Measurements from ENCODE around the gene SLC39A7.

The SLC39A7 gene, protein sequence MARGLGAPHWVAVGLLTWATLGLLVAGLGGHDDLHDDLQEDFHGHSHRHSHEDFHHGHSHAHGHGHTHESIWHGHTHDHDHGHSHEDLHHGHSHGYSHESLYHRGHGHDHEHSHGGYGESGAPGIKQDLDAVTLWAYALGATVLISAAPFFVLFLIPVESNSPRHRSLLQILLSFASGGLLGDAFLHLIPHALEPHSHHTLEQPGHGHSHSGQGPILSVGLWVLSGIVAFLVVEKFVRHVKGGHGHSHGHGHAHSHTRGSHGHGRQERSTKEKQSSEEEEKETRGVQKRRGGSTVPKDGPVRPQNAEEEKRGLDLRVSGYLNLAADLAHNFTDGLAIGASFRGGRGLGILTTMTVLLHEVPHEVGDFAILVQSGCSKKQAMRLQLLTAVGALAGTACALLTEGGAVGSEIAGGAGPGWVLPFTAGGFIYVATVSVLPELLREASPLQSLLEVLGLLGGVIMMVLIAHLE

DNA sequence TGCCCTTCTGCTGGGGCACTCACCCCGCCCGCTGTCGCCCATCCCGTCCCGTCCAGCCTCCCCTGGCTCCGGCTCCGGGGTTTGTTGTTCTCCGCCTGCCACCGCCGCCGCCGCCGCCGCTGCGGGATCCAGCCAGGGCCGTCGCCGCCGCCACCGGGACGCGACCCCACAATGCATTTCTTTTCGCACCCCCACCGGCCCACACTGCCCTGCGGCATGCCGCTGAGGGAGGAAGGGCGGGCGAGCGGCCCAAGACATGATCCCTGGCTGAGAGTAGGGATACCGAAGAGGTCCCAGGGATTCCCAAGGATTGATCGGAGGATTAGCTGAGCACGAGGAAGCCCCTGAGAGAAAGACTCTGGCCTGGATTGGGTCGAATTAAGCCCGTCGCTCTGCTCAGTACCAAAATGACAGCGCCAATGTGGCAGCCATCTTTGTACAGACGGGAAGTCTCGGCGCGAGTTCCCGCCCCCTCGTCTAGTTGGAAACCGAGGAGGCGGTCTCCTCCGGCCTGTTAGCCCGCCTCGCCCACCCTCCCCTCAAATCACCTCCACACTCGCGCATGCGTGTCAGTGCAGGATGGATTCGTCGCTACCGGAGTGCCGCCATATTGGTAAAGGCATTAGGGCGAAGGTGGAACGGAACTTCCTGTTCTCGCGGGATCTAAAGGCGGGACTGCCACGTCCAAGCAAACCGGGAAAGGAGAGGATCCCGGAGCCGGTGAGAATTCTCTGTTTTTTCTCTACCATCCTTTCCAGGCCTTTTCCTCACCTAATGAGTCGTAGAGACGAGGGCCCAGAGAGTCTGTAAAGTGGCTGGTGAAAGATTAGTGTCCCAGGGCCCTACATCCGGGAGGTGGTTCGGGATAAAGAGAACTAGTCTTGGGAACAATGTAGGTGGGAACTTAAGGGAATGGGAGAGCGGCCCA lies at the start of gene SLC39A7, which contains the start of gene RXRB:
TSS of gene SLC39A7 (plus strand) at position 649 of the 928 bp plus-strand sequence. CDS start 379 bp downstream, outside the sequence.
TSS of gene RXRB (minus strand) at position 447 of the 928 bp plus-strand sequence. CDS start at position 258, 189 bp downstream.
- DNase-seq (ENCODE audit: low read depth in 4 of 4, low spot score in 1 of 4) = peak; percentile 93 to 99 (median 97)

DNA sequence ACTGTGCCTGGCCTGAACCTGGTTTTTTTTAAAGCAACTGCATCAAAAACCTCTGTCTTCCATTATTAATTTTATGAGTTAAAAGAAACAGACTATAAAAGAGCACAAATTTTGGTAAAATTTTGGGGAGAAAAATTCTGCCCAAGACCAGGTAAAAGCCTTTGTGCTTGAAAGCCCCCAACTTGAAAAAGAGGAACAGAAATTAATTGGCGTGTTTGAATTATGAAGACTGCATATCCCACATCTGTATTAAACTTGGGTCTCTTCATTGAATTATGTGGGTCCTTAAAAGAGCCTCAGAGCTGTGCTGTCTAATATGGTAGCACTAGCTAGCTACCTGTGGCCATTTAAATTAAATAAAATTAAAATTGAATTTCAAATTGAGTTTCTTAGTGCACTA lies 49.6 kb upstream of the SLC39A7 start:
- DNase-seq (ENCODE audit: low read depth in 4 of 4, low spot score in 1 of 4) = no peak

DNA sequence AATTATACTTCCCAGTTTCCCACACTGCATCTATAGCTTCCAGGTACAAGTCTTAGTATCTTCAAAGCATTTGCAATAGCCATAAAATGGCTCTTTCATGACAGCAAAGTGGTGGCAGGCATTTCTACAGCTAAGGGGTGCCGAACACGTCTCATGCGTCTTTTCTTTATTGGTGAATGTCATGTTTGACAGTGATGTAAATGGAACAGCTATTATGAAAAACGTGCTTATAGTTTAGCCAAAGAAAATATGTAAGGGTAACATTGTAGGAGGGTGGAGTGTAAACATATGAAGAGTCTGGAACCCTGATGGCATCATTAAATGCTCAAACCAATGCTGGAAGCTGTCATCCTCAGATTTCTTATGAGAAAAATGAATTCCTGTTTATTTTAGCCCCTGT lies 46.3 kb upstream of the SLC39A7 start:
- DNase-seq (ENCODE audit: low read depth in 4 of 4, low spot score in 1 of 4) = no peak

DNA sequence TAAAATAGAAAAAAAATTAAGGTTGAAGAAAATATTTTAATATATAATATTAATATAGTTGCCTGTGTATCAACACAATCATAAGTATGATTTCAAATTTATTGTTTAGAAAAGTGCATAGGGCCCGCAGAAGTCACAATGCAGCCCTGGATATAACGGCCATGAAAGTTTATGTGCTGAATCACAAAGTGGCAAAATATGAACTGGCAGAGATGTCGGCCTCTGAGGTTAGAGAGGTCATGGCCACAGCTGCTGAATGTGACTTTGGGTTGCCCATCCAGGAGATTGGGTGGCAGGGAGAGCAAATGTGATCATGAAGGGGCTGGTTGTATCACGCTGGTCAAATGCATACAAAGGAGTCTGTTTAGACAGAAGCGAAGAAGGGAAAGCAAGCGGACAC lies 44.1 kb upstream of the SLC39A7 start:
- DNase-seq (ENCODE audit: low read depth in 4 of 4, low spot score in 1 of 4) = no peak

DNA sequence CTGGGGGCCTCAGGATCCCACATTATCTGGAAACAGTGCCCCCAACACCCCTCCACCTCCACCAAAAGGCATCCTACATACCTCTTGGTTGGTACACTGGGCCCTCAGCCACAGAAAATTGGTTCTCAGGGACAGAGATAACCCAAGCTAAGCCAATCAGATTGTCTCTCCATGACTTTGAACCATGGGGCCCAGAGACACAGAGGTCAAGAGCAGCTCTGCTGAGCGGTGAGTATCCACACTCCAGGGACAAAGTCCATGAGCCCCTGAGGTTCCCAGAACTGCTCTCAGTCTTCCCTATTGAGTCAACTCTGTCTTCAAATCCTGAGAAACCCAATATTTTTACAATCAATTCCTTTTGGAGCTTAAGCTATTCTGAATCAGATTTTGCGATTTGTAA lies 43.7 kb upstream of the SLC39A7 start:
- DNase-seq (ENCODE audit: low read depth in 4 of 4, low spot score in 1 of 4) = no peak

DNA sequence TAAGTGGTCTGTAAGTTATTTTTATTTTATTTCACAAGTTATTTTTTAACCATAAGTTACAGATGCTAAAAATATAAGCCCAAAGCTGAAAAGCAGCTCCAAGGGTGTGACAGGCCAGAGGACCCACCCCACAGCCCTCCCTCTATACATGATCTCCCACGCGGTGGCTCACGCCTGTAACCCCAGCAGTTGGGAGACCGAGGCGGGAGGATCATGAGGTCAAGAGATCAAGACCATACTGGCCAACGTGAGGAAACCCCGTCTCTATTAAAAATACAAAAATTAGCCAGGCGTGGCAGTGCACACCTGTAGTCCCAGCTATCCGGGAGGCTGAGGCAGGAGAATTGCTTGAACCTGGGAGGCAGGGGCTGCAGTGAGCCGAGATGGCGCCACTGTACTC lies 40.6 kb upstream of the SLC39A7 start:
- no peak for DNase-seq (ENCODE audit: low read depth in 4 of 4, low spot score in 1 of 4)

DNA sequence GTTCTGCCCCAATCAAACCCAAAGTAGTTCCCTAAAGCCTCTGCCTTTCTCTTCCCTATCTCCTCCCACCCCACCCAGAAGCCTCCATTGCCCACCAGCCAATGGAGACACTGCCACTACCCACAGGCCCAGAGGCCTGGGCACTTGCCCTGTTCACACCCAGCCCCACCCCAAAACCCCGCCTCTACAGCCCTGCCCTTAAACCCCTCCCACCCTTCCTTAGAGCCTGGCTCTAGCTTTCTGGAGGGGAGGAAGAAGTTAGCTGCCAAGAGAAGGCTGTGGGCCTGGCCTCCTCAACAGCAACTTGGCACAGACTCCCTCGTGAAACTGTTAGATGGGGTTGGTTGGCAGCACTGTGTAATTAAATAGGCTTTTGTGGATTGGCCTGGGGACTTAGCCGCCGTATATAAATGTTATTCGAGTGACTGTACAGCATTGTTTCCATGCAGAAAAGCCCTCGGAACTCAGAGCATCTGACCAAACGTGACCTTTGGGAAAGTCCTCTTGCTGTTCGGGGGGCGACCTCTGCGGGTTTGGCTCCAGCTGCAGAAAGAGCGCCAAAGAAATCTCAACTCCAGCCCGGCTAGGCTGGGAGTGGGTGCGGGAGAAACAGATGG lies 39.8 kb upstream of the SLC39A7 start:
- DNase-seq (ENCODE audit: low read depth in 4 of 4, low spot score in 1 of 4) = no peak

DNA sequence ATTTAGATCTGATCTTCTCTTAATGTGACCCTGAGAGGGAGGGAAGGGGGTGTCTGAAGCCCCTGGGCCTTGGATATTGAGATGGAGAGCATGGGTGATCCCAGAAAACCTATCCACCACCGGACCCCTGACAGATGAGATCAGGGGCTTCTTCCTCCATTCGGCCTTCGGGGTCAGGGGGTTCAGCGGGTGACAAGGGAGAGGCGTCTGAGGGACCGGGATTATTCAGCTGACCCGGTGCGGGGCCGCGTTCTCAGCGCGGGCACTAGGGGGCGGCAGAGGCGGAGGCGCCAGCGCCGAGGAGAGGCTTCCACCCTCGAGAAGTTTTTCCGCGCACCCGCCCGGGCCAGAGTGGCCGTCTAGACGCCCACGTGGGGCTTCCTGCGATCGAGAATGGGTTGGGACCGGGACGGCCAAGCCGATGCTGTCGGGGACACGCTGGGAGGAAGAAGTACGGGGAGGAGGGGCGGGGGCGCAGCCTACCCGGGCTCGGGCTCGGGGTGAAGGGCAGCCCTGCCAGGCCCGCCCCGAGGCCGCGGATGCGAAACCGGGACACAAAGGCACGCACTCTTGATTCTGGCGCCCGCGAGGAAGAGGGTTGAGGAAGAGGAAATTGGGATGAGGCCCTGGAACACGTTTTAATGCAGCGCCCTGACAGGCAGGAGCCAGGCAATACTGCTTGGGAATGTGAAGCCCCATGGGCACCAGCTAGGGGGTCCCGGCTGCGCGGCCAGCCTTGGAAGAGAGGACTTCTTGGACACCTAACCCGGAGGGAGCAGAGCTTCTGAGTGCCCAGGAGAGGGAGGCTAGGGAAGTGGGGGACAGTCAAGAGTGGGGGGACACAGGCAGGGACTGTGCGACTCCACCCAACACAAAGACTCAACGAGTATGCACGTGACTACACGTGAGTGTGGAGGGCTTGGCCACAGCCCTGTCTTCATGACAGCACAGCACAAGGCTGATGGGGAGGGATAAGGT lies 39.0 kb upstream of the SLC39A7 start:
- DNase-seq (ENCODE audit: low read depth in 4 of 4, low spot score in 1 of 4) = peak; percentile 59 to 78 (median 73)

DNA sequence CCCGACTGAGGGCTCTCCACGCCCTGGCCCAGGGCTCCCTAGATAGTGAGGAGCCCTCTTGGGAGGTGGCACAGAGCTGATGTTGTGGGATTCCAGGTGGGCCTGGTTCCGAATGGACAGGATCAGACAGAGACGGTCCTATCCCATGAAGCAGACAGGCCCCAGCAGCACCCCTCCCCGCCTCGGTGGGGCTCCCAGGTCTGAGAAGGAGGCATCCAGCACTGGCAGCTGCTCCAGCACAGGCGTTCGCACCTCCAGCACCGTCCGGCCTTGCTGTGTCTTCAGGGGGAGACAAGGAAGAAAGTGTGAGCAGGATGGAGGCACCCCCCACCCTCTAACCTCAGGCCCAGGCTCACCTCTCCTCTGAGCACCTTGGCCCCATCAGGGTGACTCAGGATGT lies 37.1 kb upstream of the SLC39A7 start:
- DNase-seq (ENCODE audit: low read depth in 4 of 4, low spot score in 1 of 4) = no peak

DNA sequence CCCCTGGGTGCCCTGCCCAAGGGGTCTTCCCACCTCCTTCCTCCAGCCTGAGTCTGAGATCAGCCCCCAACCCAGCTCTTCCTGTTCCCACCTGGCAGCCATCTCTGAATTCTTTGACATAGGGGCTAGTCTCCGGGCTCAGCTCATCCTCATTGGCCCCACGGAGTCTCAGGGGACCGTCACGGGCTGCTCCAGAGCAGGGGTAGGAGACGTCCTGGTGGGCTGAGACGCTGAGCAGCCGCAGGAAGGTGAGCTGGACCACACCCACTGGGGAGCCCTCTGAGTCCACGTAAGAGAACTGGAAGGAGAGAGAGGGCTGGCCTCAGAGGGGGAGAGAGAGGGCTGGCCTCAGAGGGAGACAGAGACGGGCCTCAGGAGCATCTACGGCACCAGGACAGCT lies 36.5 kb upstream of the SLC39A7 start:
- no peak for DNase-seq (ENCODE audit: low read depth in 4 of 4, low spot score in 1 of 4)

DNA sequence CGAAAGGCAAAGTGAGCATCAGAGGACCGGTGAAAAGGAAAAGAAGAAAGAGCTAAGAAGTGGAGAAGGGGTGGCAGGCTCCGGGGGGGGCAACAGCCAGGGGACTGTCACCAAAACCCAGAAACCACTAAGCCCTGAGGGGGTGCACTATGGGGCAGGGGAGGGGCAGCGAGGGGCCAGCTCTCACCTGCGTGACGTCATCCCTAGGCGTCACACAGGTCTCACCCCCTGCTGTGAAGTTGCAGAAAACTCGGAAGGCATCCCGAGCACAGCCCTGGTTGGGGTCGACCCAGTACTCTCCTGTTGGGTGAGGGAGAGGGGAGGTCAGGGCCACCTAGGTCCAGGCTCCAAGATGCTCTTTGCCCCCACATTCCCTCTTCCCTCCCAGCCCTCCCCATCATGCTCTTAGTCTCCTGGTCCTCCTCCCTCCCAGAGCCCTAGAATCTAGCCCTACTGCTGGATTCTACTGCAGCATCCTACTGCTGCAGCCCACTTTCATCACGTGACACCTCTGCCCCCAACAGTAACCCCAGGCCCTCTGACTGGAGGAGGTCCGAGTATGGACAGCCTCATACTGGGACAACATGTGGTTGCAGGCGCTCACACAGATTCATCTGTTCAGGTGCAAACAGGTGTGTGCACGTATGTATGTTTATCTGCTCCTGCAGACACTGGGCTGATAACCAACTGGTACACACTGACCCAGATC lies 35.8 kb upstream of the SLC39A7 start:
- no peak for DNase-seq (ENCODE audit: low read depth in 4 of 4, low spot score in 1 of 4)

DNA sequence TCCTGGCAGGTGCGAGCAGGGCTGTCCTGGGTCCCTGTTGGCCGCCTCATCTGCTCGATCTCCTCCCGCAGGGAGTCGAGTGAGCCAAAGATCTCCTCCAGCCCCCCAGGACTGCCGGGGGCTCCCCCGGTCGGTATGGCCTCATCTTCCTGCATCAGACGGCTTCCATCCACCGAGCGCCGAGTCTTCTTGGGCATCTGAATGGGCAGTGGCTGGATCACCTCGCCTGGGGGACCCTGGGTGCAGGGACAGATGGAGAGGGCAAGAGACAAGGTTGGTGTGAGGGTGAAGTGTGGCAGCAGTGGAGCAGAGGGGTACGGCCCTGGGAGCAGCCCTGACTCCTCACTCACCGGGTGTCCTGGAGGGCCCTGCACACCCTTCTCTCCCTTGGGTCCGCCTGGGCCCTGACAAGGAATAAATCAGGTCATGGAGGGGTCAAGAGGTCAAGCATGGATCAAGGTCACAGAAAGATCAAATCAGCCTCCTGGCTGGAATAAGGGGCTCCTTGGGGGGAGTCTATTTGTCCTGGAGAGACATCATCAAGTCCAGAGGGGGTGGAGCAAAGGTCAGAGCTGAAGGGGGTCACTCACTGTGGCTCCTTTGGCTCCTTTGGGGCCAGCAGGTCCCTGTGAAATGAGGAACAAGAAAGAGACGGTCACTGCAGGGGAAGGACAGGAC lies 34.9 kb upstream of the SLC39A7 start:
- DNase-seq (ENCODE audit: low read depth in 4 of 4, low spot score in 1 of 4) = no peak

DNA sequence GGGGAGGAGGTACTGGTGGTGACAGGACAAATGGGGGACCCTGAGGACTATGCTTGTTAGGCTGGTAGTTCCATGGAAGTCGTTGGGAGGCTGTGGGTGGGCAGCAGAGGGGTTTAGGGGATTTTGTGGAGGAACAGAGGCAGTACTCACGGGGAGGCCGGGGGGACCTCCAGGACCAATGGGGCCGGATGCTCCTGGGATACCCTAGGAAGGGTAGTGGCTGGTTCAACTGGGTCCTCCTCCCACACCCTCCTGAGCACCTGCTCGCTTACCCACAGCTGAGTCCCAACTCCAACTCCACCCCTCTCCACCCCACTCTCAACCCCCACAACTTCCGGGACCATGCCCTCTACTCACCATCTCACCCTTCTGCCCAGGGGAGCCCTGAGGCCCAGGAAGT lies 34.3 kb upstream of the SLC39A7 start:
- DNase-seq (ENCODE audit: low read depth in 4 of 4, low spot score in 1 of 4) = no peak

DNA sequence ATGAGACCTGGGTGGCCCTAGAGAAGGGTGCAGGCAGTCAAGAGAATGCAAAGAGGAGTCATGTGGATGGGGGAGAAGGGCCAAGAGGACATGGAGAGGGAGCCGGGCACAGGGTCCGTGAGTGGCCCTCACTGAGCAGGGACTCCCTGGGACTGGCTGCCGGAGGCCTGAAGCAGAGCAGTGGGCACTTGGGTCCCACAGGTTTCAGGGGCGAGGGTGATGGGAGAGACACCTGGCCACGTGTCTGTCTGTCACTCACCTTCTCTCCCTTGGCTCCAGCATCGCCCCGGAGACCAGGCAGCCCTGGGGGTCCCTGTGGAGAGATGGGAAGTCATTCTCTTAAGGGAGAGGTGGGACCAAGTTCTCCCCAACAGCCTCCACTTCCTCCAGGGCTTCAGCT lies 33.9 kb upstream of the SLC39A7 start:
- no peak for DNase-seq (ENCODE audit: low read depth in 4 of 4, low spot score in 1 of 4)

DNA sequence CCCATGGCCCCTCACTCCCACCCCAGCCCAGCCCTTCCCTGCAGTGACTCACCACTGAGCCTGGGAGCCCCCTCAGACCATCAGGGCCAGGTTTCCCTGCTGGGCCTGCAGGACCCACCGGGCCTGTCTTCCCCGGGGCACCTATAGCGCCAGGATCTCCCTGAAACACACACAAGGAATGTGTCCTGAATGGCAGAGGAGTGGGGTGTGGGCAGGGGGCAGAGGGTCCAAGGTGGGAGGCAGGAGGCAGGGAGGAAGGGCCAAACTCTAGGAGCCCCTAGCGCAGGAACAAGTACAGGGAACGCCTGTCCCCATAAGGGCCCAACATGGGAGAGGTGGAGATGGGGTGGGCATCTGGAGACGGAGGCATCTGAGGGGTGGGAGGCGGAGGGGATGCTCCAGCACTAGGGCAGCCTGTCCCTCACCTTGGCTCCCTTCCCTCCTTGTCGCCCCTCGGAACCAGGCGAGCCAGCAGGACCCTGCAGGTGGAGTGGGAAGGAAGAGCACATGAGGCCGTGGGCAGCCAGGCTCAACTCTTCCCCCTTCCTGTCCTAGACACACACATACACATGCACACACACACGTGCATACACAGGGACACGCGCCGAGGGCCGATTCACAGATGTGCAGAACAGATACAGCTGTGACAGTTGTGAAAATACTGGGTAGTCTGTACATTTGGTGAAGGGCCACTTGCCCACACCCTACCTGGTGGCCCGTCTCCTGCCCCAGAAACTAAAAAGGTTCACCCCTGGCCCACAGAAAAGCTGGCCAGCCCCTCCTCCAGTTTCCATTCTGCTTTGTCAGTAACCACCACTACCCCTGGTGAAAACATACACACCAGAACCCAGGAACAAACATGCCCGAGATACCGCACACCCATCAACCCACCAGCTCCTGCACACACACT lies 33.0 kb upstream of the SLC39A7 start:
- no peak for DNase-seq (ENCODE audit: low read depth in 4 of 4, low spot score in 1 of 4)

DNA sequence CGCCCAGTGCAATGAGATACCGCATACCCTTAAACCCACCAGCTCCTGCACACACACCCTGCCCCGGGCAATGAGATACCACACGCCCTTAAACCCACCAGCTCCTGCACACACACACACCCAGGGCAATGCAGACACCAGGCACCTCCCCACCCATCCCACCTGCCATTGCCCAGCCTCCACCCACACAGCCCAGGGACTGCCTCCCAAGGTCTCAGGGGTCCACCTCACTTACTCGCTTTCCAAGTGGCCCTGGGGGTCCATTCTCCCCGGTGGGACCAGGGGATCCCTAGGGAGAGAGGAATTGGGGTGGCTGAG lies 32.4 kb upstream of the SLC39A7 start:
- no peak for DNase-seq (ENCODE audit: low read depth in 4 of 4, low spot score in 1 of 4)

DNA sequence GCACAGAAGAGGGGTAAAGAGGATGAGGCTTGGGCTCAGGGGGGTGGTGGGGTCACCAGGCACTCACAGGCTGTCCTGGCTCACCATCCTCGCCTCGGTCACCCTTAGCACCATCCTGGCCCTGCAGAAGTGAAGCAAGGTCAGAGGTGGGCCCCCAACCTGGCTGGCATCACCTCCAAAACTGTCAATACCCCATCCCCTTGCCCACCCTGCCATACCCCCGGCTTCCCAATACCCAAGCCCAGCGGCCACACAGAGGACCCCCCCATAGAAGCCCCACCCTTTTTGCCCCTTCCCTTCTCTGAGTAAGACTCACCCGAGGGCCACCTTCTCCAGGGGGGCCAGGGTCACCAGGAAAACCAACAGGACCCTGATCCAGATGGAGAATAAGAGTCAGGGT lies 32.0 kb upstream of the SLC39A7 start:
- DNase-seq (ENCODE audit: low read depth in 4 of 4, low spot score in 1 of 4) = no peak
